Prostate gland (tissue), 2 donors: ENCODE results near the gene DFFB.

ENCODE experiments used
- POLR2A ChIP-seq: fragments of 450-650 bp; IDR thresholded peaks from one replicate; pipeline ENCODE4 v1.6.1; 2016; ENCODE audit warnings: antibody characterized with exemption, mild to moderate bottlenecking
- POLR2AphosphoS5 ChIP-seq: sonication (generic); formaldehyde crosslinking; IDR thresholded peaks from one replicate; pipeline ENCODE4 v1.6.1; 2017; ENCODE audit warnings: antibody characterized with exemption
- TF ChIP-seq, protein P1 (sequence below), 4 experiments: fragments of 200-600 bp in 2 of 4; fragments of 450-650 bp in 2 of 4; sonication (generic) in 2 of 4; IDR thresholded peaks; 1 replicate in 3 of 4; 2 replicates in 1 of 4; pipeline ENCODE4 v1.5.1; 2016 to 2019; ENCODE audit warnings: antibody characterized with exemption in 4 of 4, mild to moderate bottlenecking in 2 of 4, moderate library complexity in 2 of 4

DNA sequence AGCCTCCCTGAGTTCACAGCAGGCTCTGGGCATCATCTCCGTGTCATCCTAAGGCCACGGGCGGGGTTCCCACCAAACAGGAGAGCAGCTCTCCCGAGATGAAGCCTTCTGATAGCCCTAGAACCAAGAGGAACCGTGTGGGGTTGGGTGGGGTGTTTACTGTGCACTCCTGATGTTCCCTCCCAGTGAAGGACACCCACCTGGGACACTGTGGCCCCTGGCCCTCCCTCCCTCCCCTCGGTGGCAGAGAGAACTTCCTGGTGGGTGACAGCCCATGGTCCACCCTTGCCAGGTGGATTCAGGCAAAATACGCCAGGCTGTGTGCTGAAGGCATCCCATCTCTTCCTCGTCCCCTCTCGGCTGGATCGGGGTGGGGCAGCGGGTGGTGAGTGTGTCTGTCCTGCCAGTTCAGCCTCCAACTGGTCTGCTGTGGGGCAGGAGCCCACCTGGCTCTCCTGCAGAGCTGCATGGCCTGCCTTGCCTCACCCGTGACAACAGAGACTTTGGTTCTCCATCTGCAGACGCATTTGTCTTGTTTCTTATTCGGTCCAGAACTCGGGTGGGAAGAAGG lies 58.4 kb downstream of the DFFB start:
- no peak for TF ChIP-seq POLR2A
- TF ChIP-seq, protein P1, sequence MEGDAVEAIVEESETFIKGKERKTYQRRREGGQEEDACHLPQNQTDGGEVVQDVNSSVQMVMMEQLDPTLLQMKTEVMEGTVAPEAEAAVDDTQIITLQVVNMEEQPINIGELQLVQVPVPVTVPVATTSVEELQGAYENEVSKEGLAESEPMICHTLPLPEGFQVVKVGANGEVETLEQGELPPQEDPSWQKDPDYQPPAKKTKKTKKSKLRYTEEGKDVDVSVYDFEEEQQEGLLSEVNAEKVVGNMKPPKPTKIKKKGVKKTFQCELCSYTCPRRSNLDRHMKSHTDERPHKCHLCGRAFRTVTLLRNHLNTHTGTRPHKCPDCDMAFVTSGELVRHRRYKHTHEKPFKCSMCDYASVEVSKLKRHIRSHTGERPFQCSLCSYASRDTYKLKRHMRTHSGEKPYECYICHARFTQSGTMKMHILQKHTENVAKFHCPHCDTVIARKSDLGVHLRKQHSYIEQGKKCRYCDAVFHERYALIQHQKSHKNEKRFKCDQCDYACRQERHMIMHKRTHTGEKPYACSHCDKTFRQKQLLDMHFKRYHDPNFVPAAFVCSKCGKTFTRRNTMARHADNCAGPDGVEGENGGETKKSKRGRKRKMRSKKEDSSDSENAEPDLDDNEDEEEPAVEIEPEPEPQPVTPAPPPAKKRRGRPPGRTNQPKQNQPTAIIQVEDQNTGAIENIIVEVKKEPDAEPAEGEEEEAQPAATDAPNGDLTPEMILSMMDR (IDR thresholded peaks at IDR 0.05): no peak
- TF ChIP-seq POLR2AphosphoS5: no peak
